H9 (cell line): ENCODE results near the gene SPPL3. TPM values are rescaled to one million over a fixed set of nuclear protein-coding genes. Genes with fewer than 3 reads are reported as not detected.

ENCODE experiments used
- DNase-seq: peaks from one replicate; pipeline ENCODE4 v3.0.0-alpha.2; 2017
- H2AFZ ChIP-seq: one replicate; pipeline ENCODE4 v1.6.1; 2013; ENCODE audit warnings: mild to moderate bottlenecking, low read length, control low read depth, moderate library complexity
- H2AK5ac ChIP-seq: 2 replicates; pipeline ENCODE4 v1.6.1; 2013; ENCODE audit warnings: low read length, control low read depth, mixed read lengths; ENCODE audit not compliant: insufficient read length
- H2BK120ac ChIP-seq: one replicate; pipeline ENCODE4 v1.6.1; 2013; ENCODE audit warnings: low read depth, mild to moderate bottlenecking, low read length, control low read depth, inconsistent platforms; ENCODE audit not compliant: poor library complexity, severe bottlenecking
- H2BK12ac ChIP-seq: 2 replicates; pipeline ENCODE4 v1.6.1; 2013; ENCODE audit warnings: low read length, control low read depth, mixed read lengths, low read depth; ENCODE audit not compliant: insufficient read length
- H2BK15ac ChIP-seq: 2 replicates; pipeline ENCODE4 v1.6.1; 2013; ENCODE audit warnings: low read depth, low read length, control low read depth
- H2BK20ac ChIP-seq: one replicate; pipeline ENCODE4 v1.6.1; 2013; ENCODE audit warnings: low read depth, mild to moderate bottlenecking, low read length, control low read depth, inconsistent platforms; ENCODE audit not compliant: poor library complexity, severe bottlenecking
- H2BK5ac ChIP-seq: 2 replicates; pipeline ENCODE4 v1.6.1; 2013; ENCODE audit warnings: low read length, control low read depth, mixed read lengths; ENCODE audit not compliant: insufficient read length
- H3K14ac ChIP-seq: 2 replicates; pipeline ENCODE4 v1.6.1; 2013; ENCODE audit warnings: low read length, control low read depth; ENCODE audit not compliant: insufficient read depth
- H3K18ac ChIP-seq: 2 replicates; pipeline ENCODE4 v1.6.1; 2013; ENCODE audit warnings: low read depth, mild to moderate bottlenecking, mixed read lengths, low read length, control low read depth; ENCODE audit not compliant: insufficient read length
- H3K23ac ChIP-seq: 2 replicates; pipeline ENCODE4 v1.6.1; 2013; ENCODE audit warnings: low read length, control low read depth, mixed read lengths, low read depth; ENCODE audit not compliant: insufficient read length
- H3K23me2 ChIP-seq: 2 replicates; pipeline ENCODE4 v1.6.1; 2013; ENCODE audit warnings: low read depth, mild to moderate bottlenecking, mixed read lengths, low read length, control low read depth; ENCODE audit not compliant: insufficient read length, poor library complexity, severe bottlenecking
- H3K27ac ChIP-seq: 2 replicates; pipeline ENCODE4 v1.5.1; 2013; ENCODE audit warnings: low read length, control low read depth, mixed read lengths, low read depth; ENCODE audit not compliant: insufficient read length
- H3K27me3 ChIP-seq: 2 replicates; pipeline ENCODE4 v1.6.1; 2013; ENCODE audit warnings: low read length, control low read depth, inconsistent platforms; ENCODE audit not compliant: insufficient read depth
- H3K4ac ChIP-seq: 2 replicates; pipeline ENCODE4 v1.6.1; 2013; ENCODE audit warnings: low read depth, mild to moderate bottlenecking, control low read depth, inconsistent platforms, low read length, moderate library complexity
- H3K4me1 ChIP-seq: 2 replicates; pipeline ENCODE4 v1.6.1; 2013; ENCODE audit warnings: low read length, control low read depth, inconsistent platforms; ENCODE audit not compliant: insufficient read depth
- H3K4me2 ChIP-seq: 2 replicates; pipeline ENCODE4 v1.6.1; 2013; ENCODE audit warnings: low read length, control low read depth, mixed read lengths; ENCODE audit not compliant: insufficient read length, insufficient read depth
- H3K56ac ChIP-seq: 2 replicates; pipeline ENCODE4 v1.6.1; 2013; ENCODE audit warnings: low read depth, mild to moderate bottlenecking, mixed read lengths, low read length, control low read depth; ENCODE audit not compliant: insufficient read length
- H3K79me1 ChIP-seq: 2 replicates; pipeline ENCODE4 v1.6.1; 2013; ENCODE audit warnings: low read depth, mild to moderate bottlenecking, moderate library complexity, low read length, control low read depth, inconsistent platforms; ENCODE audit not compliant: insufficient read depth, poor library complexity, severe bottlenecking
- H3K79me2 ChIP-seq: 2 replicates; pipeline ENCODE4 v1.6.1; 2013; ENCODE audit warnings: low read length, control low read depth, inconsistent platforms; ENCODE audit not compliant: insufficient read depth
- H3K9ac ChIP-seq: 2 replicates; pipeline ENCODE4 v1.6.1; 2013; ENCODE audit warnings: low read length, control low read depth, mixed read lengths; ENCODE audit not compliant: insufficient read length; ENCODE audit errors: extremely low read depth
- H3K9me3 ChIP-seq: one replicate; pipeline ENCODE4 v1.6.1; 2013; ENCODE audit warnings: low read depth, low read length, inconsistent platforms; ENCODE audit not compliant: control insufficient read depth
- H3T11ph ChIP-seq: one replicate; pipeline ENCODE4 v1.6.1; 2013; ENCODE audit warnings: mild to moderate bottlenecking, low read length, control low read depth, inconsistent platforms
- H4K20me1 ChIP-seq: one replicate; pipeline ENCODE4 v1.6.1; 2013; ENCODE audit not compliant: control insufficient read depth, insufficient read length, insufficient read depth
- H4K5ac ChIP-seq: 2 replicates; pipeline ENCODE4 v1.6.1; 2013; ENCODE audit warnings: low read depth, mild to moderate bottlenecking, mixed read lengths, low read length, control low read depth; ENCODE audit not compliant: insufficient read length
- H4K8ac ChIP-seq: replicated peaks from 2 replicates; pipeline ENCODE4 v1.6.1; 2013; ENCODE audit warnings: low read length, control low read depth, mixed read lengths, low read depth; ENCODE audit not compliant: insufficient read length
- H4K91ac ChIP-seq: 2 replicates; pipeline ENCODE4 v1.6.1; 2013; ENCODE audit warnings: low read depth, mild to moderate bottlenecking, moderate library complexity, mixed read lengths, low read length, control low read depth; ENCODE audit not compliant: insufficient read length
- H3K27ac Mint-ChIP-seq, 3 experiments: 2 replicates in 2 of 3; 3 replicates in 1 of 3; pipeline ENCODE4 v1.8.0; 2020 to 2021; ENCODE audit warnings: mixed read lengths in 3 of 3, mild to moderate bottlenecking in 1 of 3, moderate library complexity in 1 of 3
- H3K27me3 Mint-ChIP-seq: 2 replicates; pipeline ENCODE4 v1.8.0; 2021; ENCODE audit warnings: low read depth, mild to moderate bottlenecking, moderate library complexity, mixed read lengths
- H3K36me3 Mint-ChIP-seq, 3 experiments: 2 replicates in 2 of 3; 3 replicates in 1 of 3; pipeline ENCODE4 v1.8.0; 2020 to 2021; ENCODE audit warnings: low read depth in 3 of 3, mixed read lengths in 3 of 3; ENCODE audit not compliant: insufficient read depth in 1 of 3
- H3K4me1 Mint-ChIP-seq, 2 experiments: 2 replicates each; pipeline ENCODE4 v1.8.0; 2020; ENCODE audit warnings: mixed read lengths in 2 of 2
- H3K4me3 Mint-ChIP-seq, 2 experiments: 2 replicates in 1 of 2; 3 replicates in 1 of 2; pipeline ENCODE4 v1.8.0; 2020 to 2021; ENCODE audit warnings: mild to moderate bottlenecking in 2 of 2, mixed read lengths in 2 of 2, moderate library complexity in 1 of 2
- H3K9me3 Mint-ChIP-seq, 2 experiments: 2 replicates in 1 of 2; 3 replicates in 1 of 2; pipeline ENCODE4 v1.8.0; 2020; ENCODE audit warnings: mild to moderate bottlenecking in 2 of 2, mixed read lengths in 2 of 2, moderate library complexity in 1 of 2
- CTCF ChIP-seq: fragments of 200-600 bp; sonication (generic); conservative IDR thresholded peaks from 3 replicates; pipeline ENCODE4 v1.8.0; 2021; ENCODE audit warnings: antibody characterized with exemption, mild to moderate bottlenecking
- WGBS: extraction: QIAGEN DNeasy Blood & Tissue Kit; methylation state at CpG from one replicate; pipeline ENCODE4 v1.1.7; 2013; ENCODE audit warnings: missing lambda C conversion rate, low lambda C conversion rate, mixed read lengths; ENCODE audit not compliant: insufficient read length; ENCODE audit errors: extremely low coverage; 5-methylcytosine and 5-hydroxymethylcytosine counted together
- total RNA-seq: library from RNA; stranded (reverse); gene quantifications from 2 replicates; pipeline ENCODE4 v1.2.1, GENCODE V29; 2021

SPPL3 gene
- total RNA-seq, 1 experiment from 2014 or later: 46.3 TPM

GRCh38 chr12:120844768-120845449 lies 59.2 kb downstream of the SPPL3 start:
- H2BK15ac ChIP-seq: no peak overlapping the region
- H3K9ac ChIP-seq: no peak overlapping the region

More at GRCh38 chr12:120844768-120845449, 59.2 kb downstream of the SPPL3 start:
- Histone ChIP-seq H2AFZ (no peak overlapping the region), H3K23ac (no peak overlapping the region), H2BK12ac (no peak overlapping the region), H4K91ac (no peak overlapping the region), H3K18ac (no peak overlapping the region), H3K23me2 (no peaks in the 10 kb centered on the region), H3K4ac (no peak overlapping the region), H2BK20ac (no peak overlapping the region), H4K8ac (no peak overlapping the region), H3K27me3 (no peaks in the 10 kb centered on the region), H3K79me2 (0 out of 2 replicates have a peak, but pooled peaks cover 3% of the 10 kb centered on the region), H2BK120ac (no peak overlapping the region), H3K27ac (no peak overlapping the region), H3K9me3 (no peaks in the 10 kb centered on the region), H4K5ac (no peak overlapping the region), H3K79me1 (peaks cover 3% of the 10 kb centered on the region), H3T11ph (no peak overlapping the region), H3K4me1 (no peaks in the 10 kb centered on the region), H3K56ac (no peak overlapping the region), H2AK5ac (no peak overlapping the region), H2BK5ac (no peak overlapping the region), H4K20me1 (no peaks in the 10 kb centered on the region), H3K14ac (no peak overlapping the region; the same call in 1 of the 2 replicates), H3K4me2 (no peak overlapping the region)
- H3K9me3 Mint-ChIP-seq: no peaks in the 10 kb centered on the region
- no peak for DNase-seq
- H3K27ac Mint-ChIP-seq: peak overlapping the region in 1 of 3 experiments; percentile 65; a peak in 2 of 7 replicates
- no peak for TF ChIP-seq CTCF
- no peak overlapping the region for H3K4me3 Mint-ChIP-seq
- H3K36me3 Mint-ChIP-seq: peaks cover 0 to 1% (median 0%) of the 10 kb centered on the region in 3 experiments; a peak in 1 of 7 replicates
- no peaks in the 10 kb centered on the region for H3K27me3 Mint-ChIP-seq
- peaks cover 0 to 3% of the 10 kb centered on the region in 2 experiments; a peak in 1 of 4 replicates for H3K4me1 Mint-ChIP-seq
- no CpG with 5 or more reads among the region's 18 CpGs for WGBS
